Loucy (cell line): Measurements from ENCODE around the gene MYT1.
"Not testable (repeated sequence)": the region's sequence is repeated elsewhere in the genome, so short reads cannot be mapped to it uniquely, and the experiment has no call there.

Source experiments
- H2AFZ ChIP-seq: fragments of 200-600 bp; sonication (generic); 2 replicates; pipeline ENCODE4 v1.6.0; 2016; ENCODE audit warnings: antibody characterized with exemption, mild to moderate bottlenecking, low read length, moderate library complexity
- H3F3A ChIP-seq: fragments of 200-600 bp; 2 replicates; pipeline ENCODE4 v1.6.0; 2016; ENCODE audit warnings: antibody characterized with exemption, low read depth, mild to moderate bottlenecking
- H3K27me3 ChIP-seq: fragments of 200-600 bp; sonication (generic); 2 replicates; pipeline ENCODE4 v1.6.1; 2014; ENCODE audit warnings: low read length, mild to moderate bottlenecking; ENCODE audit not compliant: insufficient read depth, poor library complexity, severe bottlenecking
- H3K36me3 ChIP-seq: fragments of 200-600 bp; sonication (generic); 2 replicates; pipeline ENCODE4 v1.6.1; 2016; ENCODE audit warnings: low read length; ENCODE audit not compliant: insufficient read depth
- H3K4me1 ChIP-seq: fragments of 200-600 bp; sonication (generic); 2 replicates; pipeline ENCODE4 v1.5.1; 2014; ENCODE audit warnings: low read length, mild to moderate bottlenecking; ENCODE audit not compliant: insufficient read depth, poor library complexity, severe bottlenecking
- H3K4me2 ChIP-seq: fragments of 200-600 bp; sonication (generic); 2 replicates; pipeline ENCODE4 v1.6.0; 2014; ENCODE audit warnings: antibody characterized with exemption, low read length, low read depth, mild to moderate bottlenecking; ENCODE audit not compliant: poor library complexity, severe bottlenecking
- H3K4me3 ChIP-seq: fragments of 200-600 bp; sonication (generic); 2 replicates; pipeline ENCODE4 v1.5.1; 2014; ENCODE audit warnings: low read length, mild to moderate bottlenecking, mixed read lengths; ENCODE audit not compliant: poor library complexity, severe bottlenecking
- H3K79me2 ChIP-seq: fragments of 200-600 bp; sonication (generic); 2 replicates; pipeline ENCODE4 v1.6.1; 2014; ENCODE audit warnings: low read length; ENCODE audit not compliant: insufficient read depth
- H3K9ac ChIP-seq: fragments of 200-600 bp; sonication (generic); 2 replicates; pipeline ENCODE4 v1.6.0; 2014; ENCODE audit warnings: mild to moderate bottlenecking, low read depth, low read length, moderate library complexity; ENCODE audit not compliant: poor library complexity, severe bottlenecking
- H3K9me2 ChIP-seq: fragments of 200-600 bp; sonication (generic); replicated peaks from 2 replicates; pipeline ENCODE4 v1.6.1; 2016; ENCODE audit warnings: low read depth, low read length, mixed read lengths
- H3K9me3 ChIP-seq: fragments of 200-600 bp; sonication (generic); 2 replicates; pipeline ENCODE4 v1.6.1; 2014; ENCODE audit warnings: mild to moderate bottlenecking, antibody characterized with exemption, low read length, low read depth; ENCODE audit not compliant: insufficient read depth
- H4K20me1 ChIP-seq: fragments of 200-600 bp; sonication (generic); 2 replicates; pipeline ENCODE4 v1.6.0; 2014; ENCODE audit warnings: antibody characterized with exemption, low read length, mild to moderate bottlenecking; ENCODE audit not compliant: insufficient read depth, poor library complexity, severe bottlenecking
- CTCF ChIP-seq: fragments of 200-600 bp; sonication (generic); conservative IDR thresholded peaks from 2 replicates; pipeline ENCODE4 v1.5.1; 2014; ENCODE audit warnings: mild to moderate bottlenecking, antibody characterized with exemption, low read length
- EZH2phosphoT487 ChIP-seq: fragments of 200-600 bp; IDR thresholded peaks from 2 replicates; pipeline ENCODE4 v1.6.1; 2018; ENCODE audit warnings: antibody characterized with exemption, mild to moderate bottlenecking, moderate library complexity, borderline replicate concordance

Gene MYT1

GRCh38 chr20:64131406-64131805 lies 32.8 kb upstream of the MYT1 start:
- no peaks in the 10 kb centered on the region for H4K20me1 ChIP-seq
- no peaks in the 10 kb centered on the region for H3F3A ChIP-seq
- H3K9ac ChIP-seq = no peak overlapping the region
- H2AFZ ChIP-seq = no peak overlapping the region
- TF ChIP-seq CTCF (peak; percentile 46), EZH2phosphoT487 (no peak)
- peaks cover 8% of the 10 kb centered on the region; the same call in 1 of the 2 replicates for H3K9me3 ChIP-seq
- H3K4me1 ChIP-seq = no peaks in the 10 kb centered on the region
- H3K36me3 ChIP-seq = no peaks in the 10 kb centered on the region
- no peaks in the 10 kb centered on the region for H3K9me2 ChIP-seq
- no peak overlapping the region for H3K4me2 ChIP-seq
- no peaks in the 10 kb centered on the region for H3K79me2 ChIP-seq
- H3K4me3 ChIP-seq = no peak overlapping the region
- H3K27me3 ChIP-seq = no peaks in the 10 kb centered on the region

GRCh38 chr20:64133951-64134407 lies 30.3 kb upstream of the MYT1 start:
- no peak for TF ChIP-seq EZH2phosphoT487
- peak; percentile 55 for TF ChIP-seq CTCF
- H3K79me2 ChIP-seq = no peaks in the 10 kb centered on the region
- H3K4me2 ChIP-seq = no peak overlapping the region
- no peak overlapping the region for H2AFZ ChIP-seq
- H4K20me1 ChIP-seq = no peaks in the 10 kb centered on the region
- H3K9ac ChIP-seq = no peak overlapping the region
- no peaks in the 10 kb centered on the region for H3K9me3 ChIP-seq
- no peaks in the 10 kb centered on the region for H3K4me1 ChIP-seq
- H3K9me2 ChIP-seq = no peaks in the 10 kb centered on the region
- no peaks in the 10 kb centered on the region for H3K36me3 ChIP-seq
- no peaks in the 10 kb centered on the region for H3K27me3 ChIP-seq
- H3F3A ChIP-seq = no peaks in the 10 kb centered on the region
- no peak overlapping the region for H3K4me3 ChIP-seq

GRCh38 chr20:64134744-64135143 lies 29.5 kb upstream of the MYT1 start:
- H3K36me3 ChIP-seq, H2AFZ ChIP-seq, H3K4me3 ChIP-seq, H3K9me2 ChIP-seq, H3K27me3 ChIP-seq, H4K20me1 ChIP-seq, H3K9me3 ChIP-seq, H3K4me1 ChIP-seq, H3K79me2 ChIP-seq, H3K9ac ChIP-seq, H3K4me2 ChIP-seq, H3F3A ChIP-seq: not testable (repeated sequence)

- H3K4me3 ChIP-seq = no peak overlapping the region
Measured at GRCh38 chr20:64136004-64136710, 28.1 kb upstream of the MYT1 start.

More at GRCh38 chr20:64136004-64136710, 28.1 kb upstream of the MYT1 start:
- no peaks in the 10 kb centered on the region for H3F3A ChIP-seq
- H3K79me2 ChIP-seq = no peaks in the 10 kb centered on the region
- H3K9me3 ChIP-seq = no peaks in the 10 kb centered on the region
- no peak overlapping the region for H3K9ac ChIP-seq
- no peak overlapping the region for H2AFZ ChIP-seq
- no peaks in the 10 kb centered on the region for H3K4me1 ChIP-seq
- H3K36me3 ChIP-seq = no peaks in the 10 kb centered on the region
- TF ChIP-seq EZH2phosphoT487 (no peak), CTCF (no peak)
- H3K4me2 ChIP-seq = no peak overlapping the region
- H4K20me1 ChIP-seq = no peaks in the 10 kb centered on the region
- no peaks in the 10 kb centered on the region for H3K27me3 ChIP-seq
- H3K9me2 ChIP-seq = no peaks in the 10 kb centered on the region
